Inflammatory macrophage treated with lipopolysaccharide for 1 hour (primary cell): ENCODE data around the gene CLASP1.
"Not testable (repeated sequence)": the region's sequence is repeated elsewhere in the genome, so short reads cannot be mapped to it uniquely, and the experiment has no call there.

Source experiments
- DNase-seq, 2 donors: peaks; one replicate each; pipeline ENCODE4 v3.0.0-alpha.2; 2020 to 2022

Gene CLASP1

DNA sequence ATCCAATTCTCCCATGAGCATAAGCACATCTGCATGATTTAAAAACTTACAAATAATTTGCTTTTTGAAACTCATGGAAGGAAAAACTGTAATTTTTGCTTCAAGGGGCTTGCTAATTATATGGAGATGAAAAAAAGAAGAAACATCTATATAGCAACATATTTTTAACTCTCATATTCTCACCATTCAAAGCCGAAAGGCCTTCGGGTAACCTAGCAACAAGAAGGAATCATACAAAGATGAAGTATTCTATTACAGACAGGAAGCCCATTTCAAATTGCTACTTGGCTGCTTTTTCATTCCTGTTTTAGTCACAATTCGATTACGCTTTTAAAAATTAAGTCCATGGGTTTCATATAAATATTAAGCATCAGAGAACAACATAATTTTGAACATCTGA is 157.7 kb downstream of the CLASP1 start:
- DNase-seq = no peak

DNA sequence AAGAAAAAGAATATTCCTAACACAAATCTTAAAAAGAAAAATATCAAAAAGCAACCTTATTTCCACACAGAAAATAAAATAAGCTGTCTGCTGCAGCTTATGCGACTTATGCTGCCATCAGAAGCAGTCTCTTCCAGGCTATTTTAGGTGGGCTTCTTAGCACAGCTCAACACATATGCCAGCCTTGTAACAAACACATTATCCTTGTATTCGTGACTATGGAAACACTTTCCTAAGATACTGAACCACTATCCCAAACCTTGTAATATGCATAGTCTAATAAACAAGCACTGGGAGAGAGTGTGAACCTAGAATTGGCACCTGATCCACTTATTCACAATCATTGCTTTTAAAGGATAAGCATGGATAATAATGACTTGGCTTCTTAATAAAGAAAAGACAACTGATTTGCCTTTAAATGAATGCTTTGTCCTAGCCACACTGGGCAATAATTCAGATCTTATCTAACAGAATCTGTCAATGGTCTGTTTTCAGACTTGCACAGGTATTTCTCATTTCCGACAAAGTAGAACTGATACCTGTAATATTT is 158.6 kb downstream of the CLASP1 start:
- DNase-seq = no peak

- no peak for DNase-seq
These were observed 159.2 kb downstream of the CLASP1 start for GRCh38 chr2:121489911-121490583.

- DNase-seq = no peak
These were observed 160.0 kb downstream of the CLASP1 start for GRCh38 chr2:121489284-121489683.

DNA sequence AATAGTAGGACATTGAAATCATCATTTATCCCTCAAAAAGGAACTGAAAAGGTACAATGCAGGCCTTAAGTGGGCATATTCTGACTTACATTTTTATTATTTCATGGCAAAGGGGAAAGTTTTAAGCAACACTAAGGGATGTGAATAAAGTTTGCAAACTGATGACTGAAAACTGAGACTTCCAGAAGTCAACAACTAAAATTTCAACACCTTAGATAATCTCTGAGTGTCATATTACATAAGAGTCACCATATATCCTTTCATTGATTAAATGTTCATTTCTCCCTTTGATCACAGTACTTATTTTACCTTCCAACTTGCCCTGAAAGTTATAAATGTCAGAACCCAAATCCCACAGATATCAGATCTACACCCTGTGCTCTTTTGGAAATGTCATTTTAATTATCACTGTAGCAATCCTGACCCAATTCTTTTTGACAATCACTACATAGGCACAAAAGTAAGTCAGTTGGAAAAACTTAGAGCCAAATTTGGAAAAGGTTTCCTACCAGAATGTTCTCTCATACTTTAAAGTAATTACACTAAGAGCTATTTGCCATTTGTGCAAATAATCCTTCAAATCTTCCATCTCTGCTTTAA is 163.0 kb downstream of the CLASP1 start:
- DNase-seq = no peak

GRCh38 chr2:121485039-121485438 is 164.2 kb downstream of the CLASP1 start:
- no peak for DNase-seq

DNA sequence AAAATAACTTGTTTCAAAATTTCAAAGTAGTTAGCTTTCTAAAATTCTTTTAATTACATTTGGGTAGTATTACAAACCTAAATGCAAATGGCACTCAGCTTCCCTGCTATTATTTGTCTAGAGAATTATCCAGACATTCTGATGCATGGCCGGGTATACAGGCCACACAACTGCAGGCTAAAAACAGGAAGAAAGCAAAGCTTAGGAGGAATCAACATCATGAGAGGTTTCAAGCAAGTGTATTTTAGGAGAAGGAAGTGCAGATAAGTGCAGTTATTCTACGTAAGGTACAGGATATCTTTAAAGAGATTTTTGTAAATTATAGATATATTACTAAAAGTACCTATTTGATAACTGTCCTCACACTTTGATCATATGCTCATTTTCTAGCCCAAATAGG is 165.4 kb downstream of the CLASP1 start:
- peak; percentile 9 to 16 for DNase-seq

DNA sequence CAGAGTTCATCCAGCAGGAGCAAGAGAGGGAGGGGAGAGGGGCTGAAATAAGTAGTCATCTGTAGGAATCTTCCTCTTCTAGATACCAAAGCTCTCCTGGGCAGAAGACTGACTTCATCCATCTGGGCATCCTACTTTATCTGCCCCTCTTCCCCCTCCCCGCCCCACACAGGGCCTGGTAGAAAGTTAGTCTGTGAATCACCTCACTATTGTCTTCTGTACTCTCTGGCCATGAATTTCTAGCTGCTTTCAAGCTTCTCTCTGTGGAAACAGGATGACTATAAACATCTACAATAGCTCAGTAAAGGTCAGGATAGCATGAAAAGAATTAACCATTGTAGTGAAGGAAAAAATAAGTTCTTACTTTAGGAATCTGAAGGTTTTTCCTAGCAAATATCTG is 166.2 kb downstream of the CLASP1 start:
- no peak for DNase-seq

- DNase-seq = no peak
These were observed 168.4 kb downstream of the CLASP1 start for GRCh38 chr2:121480826-121481225.

- no peak for DNase-seq
These were observed 169.3 kb downstream of the CLASP1 start for GRCh38 chr2:121479882-121480522.

DNA sequence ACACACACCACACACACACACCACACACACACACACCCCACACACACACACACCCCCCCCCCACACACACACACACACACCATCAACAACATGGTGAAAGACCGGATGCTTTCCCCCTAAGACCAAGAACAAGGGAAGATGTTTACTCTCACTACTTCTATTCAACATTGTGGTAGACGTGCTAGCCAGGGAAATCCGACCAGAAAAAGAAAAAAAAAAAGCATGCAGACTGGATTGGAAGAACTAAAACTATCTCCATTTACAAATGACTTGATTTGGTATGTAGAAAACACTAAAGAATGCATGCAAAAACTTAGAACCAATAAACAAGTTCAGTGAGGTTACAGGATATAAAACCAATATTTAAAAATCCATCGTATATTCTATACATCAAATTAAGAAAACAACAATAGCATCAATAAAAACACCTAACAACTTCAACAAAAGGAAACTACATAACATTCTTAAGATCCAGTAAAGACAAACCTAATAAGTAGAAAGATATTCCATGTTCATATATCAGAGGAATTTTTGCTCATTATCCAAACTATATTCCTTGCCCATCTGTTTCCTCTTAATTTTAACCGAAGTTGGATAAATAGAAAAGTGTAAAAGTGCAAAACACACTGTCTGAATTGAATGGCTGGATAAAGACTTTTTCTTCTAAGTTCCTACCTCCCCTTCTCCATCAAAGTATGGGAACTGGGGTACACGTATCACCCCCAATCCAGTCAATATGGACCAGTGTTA is 170.1 kb downstream of the CLASP1 start:
- DNase-seq = no peak

- not testable (repeated sequence) for DNase-seq
These were observed 170.8 kb downstream of the CLASP1 start for GRCh38 chr2:121478358-121478995.

DNA sequence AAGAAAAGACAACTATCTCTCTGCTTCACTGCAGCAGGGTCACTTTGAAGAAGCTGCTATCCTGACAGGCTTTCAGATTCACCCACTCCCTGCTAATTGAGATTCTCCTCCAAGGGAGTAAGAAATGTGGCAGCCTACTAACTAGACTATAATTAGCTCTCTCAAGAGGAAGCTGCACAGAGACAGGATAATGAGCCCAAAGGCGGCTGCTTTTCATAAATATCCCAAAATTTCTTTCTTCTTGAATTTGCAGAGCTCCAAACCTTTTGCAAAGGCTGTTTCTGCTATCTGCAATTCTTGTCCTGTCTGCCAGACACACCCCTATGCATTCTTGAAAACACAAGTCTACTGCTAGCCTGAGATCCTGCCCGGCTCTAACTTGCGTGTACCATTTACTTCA is 172.6 kb downstream of the CLASP1 start:
- no peak for DNase-seq

GRCh38 chr2:121475811-121476571 is 173.3 kb downstream of the CLASP1 start:
- DNase-seq = no peak

- DNase-seq = no peak
These were observed 175.8 kb downstream of the CLASP1 start for GRCh38 chr2:121473512-121473911.

- no peak for DNase-seq
These were observed 176.7 kb downstream of the CLASP1 start for GRCh38 chr2:121472470-121472993.

DNA sequence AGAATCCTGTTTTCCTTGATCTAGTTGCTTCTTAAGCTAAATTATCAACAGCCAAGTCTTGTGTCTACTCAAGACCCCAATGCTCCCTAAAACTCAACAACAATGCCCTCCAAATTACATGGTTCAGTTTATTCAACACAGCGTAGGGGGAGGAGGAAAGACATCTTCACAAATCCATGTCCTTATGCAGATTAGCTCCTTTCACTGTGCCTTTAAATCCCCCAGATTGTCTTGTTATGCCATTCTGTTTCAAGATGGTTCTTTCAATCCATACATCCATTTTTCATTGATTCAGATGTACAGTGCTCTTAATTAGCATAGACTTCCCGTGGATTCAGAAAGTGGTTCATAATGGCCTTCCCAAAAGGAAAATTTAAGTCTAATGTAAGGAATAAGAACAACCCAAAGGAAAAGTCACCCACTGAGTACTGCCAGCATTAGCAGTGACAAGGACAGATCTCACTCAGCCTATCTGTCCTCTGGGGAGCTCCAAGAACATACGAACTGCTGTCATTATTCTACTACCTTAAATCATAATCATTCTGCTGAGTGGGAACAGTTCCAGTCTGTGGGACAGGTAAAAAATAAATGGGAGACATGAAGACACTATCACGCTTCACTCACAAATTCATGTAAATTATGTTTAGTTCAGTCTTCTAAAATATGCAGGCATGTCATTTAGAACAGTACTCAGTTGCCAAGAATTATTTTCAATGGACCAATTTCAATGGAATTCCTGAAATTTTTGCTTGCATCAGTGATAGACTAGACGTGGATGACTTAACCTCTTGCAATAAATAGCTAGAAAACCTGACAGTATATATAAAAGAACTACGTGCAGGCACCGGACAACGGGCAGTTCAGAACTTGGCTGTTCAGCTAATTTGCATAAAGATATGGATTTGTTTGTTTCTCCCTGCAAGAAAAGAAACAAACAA is 177.5 kb downstream of the CLASP1 start:
- no peak for DNase-seq

DNA sequence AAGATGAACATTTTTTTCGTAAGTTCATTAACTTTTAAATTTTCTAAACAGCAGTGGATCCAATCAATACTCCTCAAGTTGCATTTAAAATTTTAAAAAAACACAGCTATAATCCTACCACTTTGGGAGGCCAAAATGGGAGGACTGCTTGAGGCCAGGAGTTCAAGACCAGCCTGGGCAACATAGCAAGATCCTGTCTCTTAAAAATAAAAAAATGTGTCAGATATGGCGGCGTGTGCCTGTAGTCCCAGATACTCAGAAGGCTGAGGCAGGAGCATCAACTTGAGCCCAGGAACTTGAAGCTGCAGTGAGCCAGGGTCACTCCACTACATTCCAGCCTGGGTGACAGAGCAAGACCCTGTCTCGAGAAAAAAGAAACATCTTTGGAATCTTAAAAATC is 178.3 kb downstream of the CLASP1 start:
- no peak for DNase-seq

DNA sequence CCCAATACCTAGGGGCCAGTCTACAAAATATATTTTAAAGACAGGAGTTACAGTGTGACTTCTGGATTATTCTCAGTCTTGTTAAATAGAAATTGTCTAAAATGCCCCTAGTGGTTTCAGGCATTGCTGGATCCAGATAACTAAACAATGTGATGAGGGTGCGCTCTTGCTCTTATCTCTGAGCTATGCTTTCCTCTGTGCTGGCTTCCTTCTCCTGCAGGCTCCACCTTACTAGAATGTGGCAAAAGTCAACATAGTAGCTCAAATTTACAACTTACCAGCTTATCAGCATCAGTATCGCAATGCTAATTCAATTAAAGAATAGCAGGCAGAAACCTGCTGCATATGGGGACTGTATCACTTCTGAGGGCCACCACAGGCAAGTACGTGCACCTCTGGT is 179.9 kb downstream of the CLASP1 start:
- DNase-seq = no peak

DNA sequence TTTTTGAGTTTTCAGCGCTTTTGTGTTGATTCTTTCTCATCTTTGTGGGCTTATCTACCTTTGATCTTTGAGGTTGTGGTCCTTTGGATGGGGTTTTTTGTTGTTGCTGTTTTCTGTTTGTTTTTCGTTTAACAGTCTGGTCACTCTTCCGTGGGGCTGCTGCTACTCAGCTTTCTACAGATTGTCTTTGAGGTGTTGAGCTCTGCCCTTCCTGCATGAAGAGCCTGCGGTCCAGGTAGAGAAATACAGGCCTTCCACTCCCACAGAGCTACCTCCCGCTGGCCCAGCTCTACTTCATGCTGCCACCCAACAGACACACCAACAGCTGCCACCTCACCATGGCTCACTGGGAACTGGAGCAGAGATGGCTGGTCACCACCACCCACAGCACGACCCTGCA is 180.3 kb downstream of the CLASP1 start:
- no peak for DNase-seq

DNA sequence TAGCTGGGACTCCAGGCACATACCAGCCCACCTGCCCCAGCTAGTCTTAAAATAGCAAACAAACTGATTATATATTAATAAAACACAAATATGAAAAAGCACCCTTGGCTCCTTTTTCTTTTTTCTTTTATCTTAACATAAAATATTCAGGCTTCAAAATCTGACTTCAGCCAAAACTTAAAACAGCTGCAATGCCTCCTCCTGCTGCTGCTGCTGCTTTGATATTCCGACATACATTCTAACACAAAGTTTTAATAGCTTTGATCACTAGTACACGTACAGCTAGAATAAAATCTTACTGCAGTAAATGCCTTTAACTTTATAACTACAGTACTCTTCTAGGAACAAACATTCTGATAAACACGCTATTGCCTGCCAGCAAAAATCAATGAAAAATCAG is 190.0 kb downstream of the CLASP1 start:
- DNase-seq = no peak
